A549 (cell line): Measurements from ENCODE around the gene XPR1.

ENCODE experiments used
- EP300 ChIP-seq, 2 experiments: fragments of >200 bp; sonication (Bioruptor Twin); formaldehyde crosslinking; IDR thresholded peaks; 2 replicates in 1 of 2; 3 replicates in 1 of 2; pipeline ENCODE4 v1.6.1; 2016 to 2017
- JUNB ChIP-seq: fragments of >200 bp; sonication (Bioruptor Twin); formaldehyde crosslinking; IDR thresholded peaks from 2 replicates; pipeline ENCODE4 v1.6.1; 2016
- KDM1A ChIP-seq: fragments of 200-600 bp; sonication (generic); IDR thresholded peaks from 2 replicates; pipeline ENCODE4 v1.6.1; 2016; ENCODE audit warnings: low read depth, mild to moderate bottlenecking
- NR3C1 ChIP-seq: fragments of >200 bp; sonication (Bioruptor Twin); formaldehyde crosslinking; IDR thresholded peaks from 3 replicates; pipeline ENCODE4 v1.6.1; 2017
- POLR2A ChIP-seq: IDR thresholded peaks from 2 replicates; pipeline ENCODE4 v1.6.1; 2012; ENCODE audit warnings: mild to moderate bottlenecking, low read length
- RNF2 ChIP-seq: fragments of 200-600 bp; sonication (generic); IDR thresholded peaks from 2 replicates; pipeline ENCODE4 v1.6.1; 2016; ENCODE audit warnings: low read depth, mild to moderate bottlenecking, antibody characterized with exemption, moderate library complexity, borderline replicate concordance
- TF ChIP-seq, protein P1 (sequence below): fragments of 450-650 bp; IDR thresholded peaks from 2 replicates; pipeline ENCODE4 v1.6.1; 2014; ENCODE audit warnings: antibody characterized with exemption
- TF ChIP-seq, protein P2 (sequence below): fragments of >200 bp; sonication (Bioruptor Twin); formaldehyde crosslinking; IDR thresholded peaks from 3 replicates; pipeline ENCODE4 v1.5.1; 2016
- TF ChIP-seq, protein P3 (sequence below): IDR thresholded peaks from 2 replicates; pipeline ENCODE4 v1.6.1; 2012; ENCODE audit warnings: low read depth, borderline replicate concordance
- TF ChIP-seq, protein P4 (sequence below): IDR thresholded peaks from 2 replicates; pipeline ENCODE4 v1.6.1; 2012

DNA sequence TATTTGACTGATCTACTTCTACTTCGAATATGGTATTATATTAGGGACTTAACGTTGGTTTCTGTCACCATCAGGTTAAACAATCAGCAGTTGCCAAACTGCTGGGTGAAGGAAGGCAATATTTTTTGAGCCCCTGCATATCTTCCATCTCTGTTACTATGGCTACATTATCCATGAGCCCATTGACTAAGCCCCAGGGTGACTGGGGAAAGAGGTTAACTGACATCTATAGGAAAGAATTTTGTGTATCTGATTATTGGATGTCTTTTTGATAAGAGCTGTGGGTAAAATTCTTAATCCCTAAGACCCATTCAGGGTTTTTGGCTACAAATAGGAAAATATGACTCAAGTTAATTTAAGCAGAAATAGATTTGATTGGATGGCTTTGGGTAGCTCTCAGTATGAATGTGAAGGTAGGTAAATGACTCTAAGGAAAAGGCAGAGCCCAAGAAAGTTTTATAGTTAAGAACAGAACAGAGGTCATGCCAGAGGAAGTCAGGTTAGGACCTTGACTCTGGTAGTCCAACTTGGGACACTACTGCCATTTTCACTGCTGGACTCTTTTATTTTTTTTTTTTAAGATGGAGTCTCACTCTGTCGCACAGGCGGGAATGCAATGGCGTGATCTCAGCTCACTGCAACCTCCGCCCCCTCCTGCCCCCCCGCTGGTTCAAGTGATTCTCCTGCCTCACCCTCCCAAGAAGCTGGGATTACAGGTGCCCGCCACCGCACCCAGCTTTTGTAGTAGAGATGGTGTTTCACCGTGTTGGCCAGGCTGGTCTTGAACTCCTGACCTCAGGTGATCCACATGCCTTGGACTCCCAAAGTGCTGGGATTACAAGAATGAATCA lies 8.9 kb upstream of the XPR1 start:
- TF ChIP-seq JUNB (no peak), POLR2A (no peak), RNF2 (no peak), EP300 (IDR thresholded peaks at IDR 0.05) (no peak), KDM1A (no peak), NR3C1 (no peak)
- TF ChIP-seq, protein P1, sequence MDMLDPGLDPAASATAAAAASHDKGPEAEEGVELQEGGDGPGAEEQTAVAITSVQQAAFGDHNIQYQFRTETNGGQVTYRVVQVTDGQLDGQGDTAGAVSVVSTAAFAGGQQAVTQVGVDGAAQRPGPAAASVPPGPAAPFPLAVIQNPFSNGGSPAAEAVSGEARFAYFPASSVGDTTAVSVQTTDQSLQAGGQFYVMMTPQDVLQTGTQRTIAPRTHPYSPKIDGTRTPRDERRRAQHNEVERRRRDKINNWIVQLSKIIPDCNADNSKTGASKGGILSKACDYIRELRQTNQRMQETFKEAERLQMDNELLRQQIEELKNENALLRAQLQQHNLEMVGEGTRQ = no peak
- TF ChIP-seq, protein P2, sequence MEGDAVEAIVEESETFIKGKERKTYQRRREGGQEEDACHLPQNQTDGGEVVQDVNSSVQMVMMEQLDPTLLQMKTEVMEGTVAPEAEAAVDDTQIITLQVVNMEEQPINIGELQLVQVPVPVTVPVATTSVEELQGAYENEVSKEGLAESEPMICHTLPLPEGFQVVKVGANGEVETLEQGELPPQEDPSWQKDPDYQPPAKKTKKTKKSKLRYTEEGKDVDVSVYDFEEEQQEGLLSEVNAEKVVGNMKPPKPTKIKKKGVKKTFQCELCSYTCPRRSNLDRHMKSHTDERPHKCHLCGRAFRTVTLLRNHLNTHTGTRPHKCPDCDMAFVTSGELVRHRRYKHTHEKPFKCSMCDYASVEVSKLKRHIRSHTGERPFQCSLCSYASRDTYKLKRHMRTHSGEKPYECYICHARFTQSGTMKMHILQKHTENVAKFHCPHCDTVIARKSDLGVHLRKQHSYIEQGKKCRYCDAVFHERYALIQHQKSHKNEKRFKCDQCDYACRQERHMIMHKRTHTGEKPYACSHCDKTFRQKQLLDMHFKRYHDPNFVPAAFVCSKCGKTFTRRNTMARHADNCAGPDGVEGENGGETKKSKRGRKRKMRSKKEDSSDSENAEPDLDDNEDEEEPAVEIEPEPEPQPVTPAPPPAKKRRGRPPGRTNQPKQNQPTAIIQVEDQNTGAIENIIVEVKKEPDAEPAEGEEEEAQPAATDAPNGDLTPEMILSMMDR = no peak
- TF ChIP-seq, protein P3, sequence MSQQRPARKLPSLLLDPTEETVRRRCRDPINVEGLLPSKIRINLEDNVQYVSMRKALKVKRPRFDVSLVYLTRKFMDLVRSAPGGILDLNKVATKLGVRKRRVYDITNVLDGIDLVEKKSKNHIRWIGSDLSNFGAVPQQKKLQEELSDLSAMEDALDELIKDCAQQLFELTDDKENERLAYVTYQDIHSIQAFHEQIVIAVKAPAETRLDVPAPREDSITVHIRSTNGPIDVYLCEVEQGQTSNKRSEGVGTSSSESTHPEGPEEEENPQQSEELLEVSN = no peak
- TF ChIP-seq, protein P4, sequence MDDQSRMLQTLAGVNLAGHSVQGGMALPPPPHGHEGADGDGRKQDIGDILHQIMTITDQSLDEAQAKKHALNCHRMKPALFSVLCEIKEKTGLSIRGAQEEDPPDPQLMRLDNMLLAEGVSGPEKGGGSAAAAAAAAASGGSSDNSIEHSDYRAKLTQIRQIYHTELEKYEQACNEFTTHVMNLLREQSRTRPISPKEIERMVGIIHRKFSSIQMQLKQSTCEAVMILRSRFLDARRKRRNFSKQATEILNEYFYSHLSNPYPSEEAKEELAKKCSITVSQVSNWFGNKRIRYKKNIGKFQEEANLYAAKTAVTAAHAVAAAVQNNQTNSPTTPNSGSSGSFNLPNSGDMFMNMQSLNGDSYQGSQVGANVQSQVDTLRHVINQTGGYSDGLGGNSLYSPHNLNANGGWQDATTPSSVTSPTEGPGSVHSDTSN = no peak
